PC-9 (cell line): ENCODE data around the gene NCMAP. TPM values are rescaled to one million over a fixed set of nuclear protein-coding genes. Genes with fewer than 3 reads are reported as not detected.

Experiments
- BruUV-seq: library from RNA; stranded (reverse); fragments of 400-500 nt; replicated peaks from 2 replicates; lab custom pipeline; 2021; lab: Mats Ljungman, UMichigan
- CTCF ChIA-PET: fragments of 300-600 bp; sonication (Branson Sonifier 250); formaldehyde crosslinking; loops from one replicate; lab custom pipeline; 2022; ENCODE audit warnings: antibody characterized with exemption; lab: Charles Lee
- POLR2A ChIA-PET: fragments of 300-600 bp; sonication (Branson Sonifier 250); formaldehyde crosslinking; loops from one replicate; lab custom pipeline; 2022; ENCODE audit warnings: antibody characterized with exemption; ENCODE audit not compliant: unreplicated experiment; lab: Charles Lee
- DNase-seq, 2 experiments: peaks; one replicate each; pipeline versions ENCODE4 v3.0.0 to v3.0.0-alpha.2; 2015 to 2022; ENCODE audit warnings: mixed read lengths in 1 of 2
- H2AFZ ChIP-seq: fragments of 200-600 bp; sonication (generic); 2 replicates; pipeline ENCODE4 v1.8.1; 2017; ENCODE audit warnings: antibody characterized with exemption
- H3F3A ChIP-seq: fragments of 200-600 bp; sonication (generic); 2 replicates; pipeline ENCODE4 v1.8.1; 2017; ENCODE audit warnings: antibody characterized with exemption, mild to moderate bottlenecking, low read depth; ENCODE audit not compliant: insufficient read depth
- H3K27ac ChIP-seq: fragments of 200-600 bp; sonication (generic); 2 replicates; pipeline ENCODE4 v1.6.1; 2016; ENCODE audit warnings: mixed run types
- H3K27me3 ChIP-seq: fragments of 200-600 bp; sonication (generic); 2 replicates; pipeline ENCODE4 v1.6.1; 2016; ENCODE audit warnings: low read depth, mixed run types; ENCODE audit not compliant: insufficient read depth
- H3K36me3 ChIP-seq: fragments of 200-600 bp; sonication (generic); 2 replicates; pipeline ENCODE4 v1.6.1; 2016; ENCODE audit warnings: low read depth, mixed run types
- H3K4me1 ChIP-seq: fragments of 200-600 bp; sonication (generic); replicated peaks from 2 replicates; pipeline ENCODE4 v1.6.1; 2016; ENCODE audit warnings: mixed run types; ENCODE audit not compliant: insufficient read depth
- H3K4me2 ChIP-seq: fragments of 200-600 bp; sonication (generic); 2 replicates; pipeline ENCODE4 v1.6.1; 2017; ENCODE audit warnings: mixed run types
- H3K4me3 ChIP-seq: fragments of 200-600 bp; sonication (generic); 2 replicates; pipeline ENCODE4 v1.6.1; 2016; ENCODE audit warnings: mixed run types
- H3K79me2 ChIP-seq: fragments of 200-600 bp; sonication (generic); 2 replicates; pipeline ENCODE4 v1.6.1; 2017; ENCODE audit warnings: low read depth, mixed run types
- H3K9me2 ChIP-seq: fragments of 200-600 bp; sonication (generic); 2 replicates; pipeline ENCODE4 v1.8.1; 2017; ENCODE audit warnings: mild to moderate bottlenecking; ENCODE audit not compliant: insufficient read depth
- H3K9me3 ChIP-seq: fragments of 200-600 bp; sonication (generic); 2 replicates; pipeline ENCODE4 v1.8.1; 2016; ENCODE audit warnings: low read depth; ENCODE audit not compliant: insufficient read depth
- H4K20me1 ChIP-seq: fragments of 200-600 bp; sonication (generic); 2 replicates; pipeline ENCODE4 v1.8.1; 2017; ENCODE audit not compliant: insufficient read depth
- EZH2 ChIP-seq: fragments of 200-600 bp; sonication (generic); IDR thresholded peaks from 2 replicates; pipeline ENCODE4 v1.8.0; 2017; ENCODE audit warnings: antibody characterized with exemption, low read depth
- intact Hi-C: fragments of 100-400 bp; cut with micrococcal nuclease; formaldehyde crosslinking; loops from one replicate; pipeline ENCODE4 v1.10.0; 2022; ENCODE audit not compliant: unreplicated experiment
- total RNA-seq: library from RNA; stranded (reverse); gene quantifications from 2 replicates; pipeline ENCODE4 v1.2.3, GENCODE V29; 2021
- TF ChIP-seq, protein P1 (sequence below): fragments of 200-600 bp; sonication (generic); conservative IDR thresholded peaks from 2 replicates; pipeline ENCODE4 v1.6.1; 2017; ENCODE audit warnings: mixed run types, antibody characterized with exemption, mild to moderate bottlenecking, moderate library complexity

Gene NCMAP
- total RNA-seq, 1 experiment from 2014 or later = 0.20 TPM

- BruUV-seq = no TSS peak
Measured at GRCh38 chr1:24636661-24637357, 80.9 kb downstream of the NCMAP start.

GRCh38 chr1:24639094-24639493 lies 83.2 kb downstream of the NCMAP start:
- Histone ChIP-seq H3K9me2 (no peaks in the 10 kb centered on the region), H3K9me3 (no peaks in the 10 kb centered on the region), H3K4me1 (no peaks in the 10 kb centered on the region), H3K4me2 (no peak overlapping the region), H3K36me3 (no peaks in the 10 kb centered on the region; the same call in 1 of the 2 replicates), H3K4me3 (no peak overlapping the region), H3F3A (peaks cover 8% of the 10 kb centered on the region; the same call in 1 of the 2 replicates), H2AFZ (no peak overlapping the region), H3K79me2 (peaks cover 18% of the 10 kb centered on the region), H3K27ac (no peak overlapping the region), H3K27me3 (no peaks in the 10 kb centered on the region), H4K20me1 (peaks cover 2% of the 10 kb centered on the region; the same call in 1 of the 2 replicates)
- intact Hi-C loops = no loop called here
- ChIA-PET CTCF (no interaction called here), POLR2A (no interaction called here)
- BruUV-seq = no TSS peak
- TF ChIP-seq, protein P1, sequence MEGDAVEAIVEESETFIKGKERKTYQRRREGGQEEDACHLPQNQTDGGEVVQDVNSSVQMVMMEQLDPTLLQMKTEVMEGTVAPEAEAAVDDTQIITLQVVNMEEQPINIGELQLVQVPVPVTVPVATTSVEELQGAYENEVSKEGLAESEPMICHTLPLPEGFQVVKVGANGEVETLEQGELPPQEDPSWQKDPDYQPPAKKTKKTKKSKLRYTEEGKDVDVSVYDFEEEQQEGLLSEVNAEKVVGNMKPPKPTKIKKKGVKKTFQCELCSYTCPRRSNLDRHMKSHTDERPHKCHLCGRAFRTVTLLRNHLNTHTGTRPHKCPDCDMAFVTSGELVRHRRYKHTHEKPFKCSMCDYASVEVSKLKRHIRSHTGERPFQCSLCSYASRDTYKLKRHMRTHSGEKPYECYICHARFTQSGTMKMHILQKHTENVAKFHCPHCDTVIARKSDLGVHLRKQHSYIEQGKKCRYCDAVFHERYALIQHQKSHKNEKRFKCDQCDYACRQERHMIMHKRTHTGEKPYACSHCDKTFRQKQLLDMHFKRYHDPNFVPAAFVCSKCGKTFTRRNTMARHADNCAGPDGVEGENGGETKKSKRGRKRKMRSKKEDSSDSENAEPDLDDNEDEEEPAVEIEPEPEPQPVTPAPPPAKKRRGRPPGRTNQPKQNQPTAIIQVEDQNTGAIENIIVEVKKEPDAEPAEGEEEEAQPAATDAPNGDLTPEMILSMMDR = no peak
- no peak for TF ChIP-seq EZH2
- DNase-seq = no peak

More at GRCh38 chr1:24636661-24637357, 80.9 kb downstream of the NCMAP start:
- H3K36me3 ChIP-seq = no peaks in the 10 kb centered on the region
- no peak overlapping the region for H3K4me3 ChIP-seq
- no peak overlapping the region for H3K27ac ChIP-seq
- no peaks in the 10 kb centered on the region for H3F3A ChIP-seq
- ChIA-PET CTCF (interaction anchor here (0.5 to 1.0 kb wide), 2 partner anchors 96 to 509 kb away, joined by 3 read pairs; no protein-coding TSS in a partner anchor), POLR2A (no interaction called here)
- no peak for TF ChIP-seq EZH2
- TF ChIP-seq, protein P1 = no peak
- H3K4me1 ChIP-seq = no peaks in the 10 kb centered on the region
- no peaks in the 10 kb centered on the region for H3K9me2 ChIP-seq
- H3K27me3 ChIP-seq = no peaks in the 10 kb centered on the region
- peaks cover 6% of the 10 kb centered on the region; the same call in 1 of the 2 replicates for H3K79me2 ChIP-seq
- DNase-seq = no peak
- H3K4me2 ChIP-seq = no peak overlapping the region
- H4K20me1 ChIP-seq = no peaks in the 10 kb centered on the region
- no peaks in the 10 kb centered on the region for H3K9me3 ChIP-seq
- intact Hi-C loops = no loop called here
- no peak overlapping the region for H2AFZ ChIP-seq

DNA sequence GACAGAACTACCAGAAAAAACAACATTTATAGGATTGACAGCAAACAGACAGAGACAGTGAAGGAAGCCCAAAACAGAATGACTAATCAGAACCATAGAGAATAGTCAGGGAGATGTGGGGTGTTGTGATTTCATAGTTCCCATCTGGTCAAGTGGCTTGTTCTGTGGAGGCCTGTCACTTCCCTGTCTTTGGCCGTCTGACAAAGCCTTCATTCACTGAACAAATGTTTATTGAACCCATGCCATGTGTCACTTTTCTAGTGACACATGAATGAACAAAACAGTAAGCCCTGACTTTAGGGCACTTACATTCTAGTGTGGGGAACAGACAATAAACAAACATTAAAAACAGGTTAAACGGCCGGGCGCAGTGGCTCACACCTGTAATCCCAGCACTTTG lies 84.0 kb downstream of the NCMAP start:
- H3K4me3 ChIP-seq = no peak overlapping the region
- H2AFZ ChIP-seq = no peak overlapping the region
- H3K79me2 ChIP-seq = peaks cover 26% of the 10 kb centered on the region
- no peak for DNase-seq
- peaks cover 8% of the 10 kb centered on the region; the same call in 1 of the 2 replicates for H3F3A ChIP-seq
- TF ChIP-seq, protein P1 = no peak
- no peak for TF ChIP-seq EZH2
- no peaks in the 10 kb centered on the region; the same call in none of the 2 replicates for H3K36me3 ChIP-seq
- intact Hi-C loops = loop anchor here (5.0 kb wide), 1 partner anchor 83 kb away; the partner anchor contains the start of gene NCMAP
- CTCF ChIA-PET = no interaction called here
- H3K9me2 ChIP-seq = no peaks in the 10 kb centered on the region
- POLR2A ChIA-PET = no interaction called here
- peaks cover 6% of the 10 kb centered on the region for H3K4me1 ChIP-seq
- BruUV-seq = no TSS peak
- H3K27me3 ChIP-seq = no peaks in the 10 kb centered on the region
- H4K20me1 ChIP-seq = peaks cover 10% of the 10 kb centered on the region; the same call in 1 of the 2 replicates
- no peak overlapping the region for H3K4me2 ChIP-seq
- H3K27ac ChIP-seq = no peak overlapping the region
- no peaks in the 10 kb centered on the region for H3K9me3 ChIP-seq
